Caco-2 (cell line): ENCODE results near the gene EME1. TPM values are rescaled to one million over a fixed set of nuclear protein-coding genes. Genes with fewer than 3 reads are reported as not detected.

Experiments used
- BruUV-seq: library from RNA; stranded (reverse); fragments of 400-500 nt; replicated peaks from 2 replicates; lab custom pipeline; 2021; lab: Mats Ljungman, UMichigan
- CTCF ChIA-PET: fragments of 300-600 bp; sonication (Branson Sonifier 250); formaldehyde crosslinking; loops from one replicate; lab custom pipeline; 2022; ENCODE audit warnings: antibody characterized with exemption; lab: Charles Lee
- POLR2A ChIA-PET: fragments of 300-600 bp; sonication (Branson Sonifier 250); formaldehyde crosslinking; loops from one replicate; lab custom pipeline; 2022; ENCODE audit warnings: antibody characterized with exemption; lab: Charles Lee
- DNase-seq, 2 experiments: peaks; one replicate each; pipeline versions ENCODE4 v3.0.0 to v3.0.0-alpha.2; 2020 to 2022
- H3K27me3 ChIP-seq: replicated peaks from 2 replicates; pipeline ENCODE4 v1.6.0; 2011; ENCODE audit warnings: low read length; ENCODE audit not compliant: control insufficient read depth, insufficient read depth
- H3K36me3 ChIP-seq: 2 replicates; pipeline ENCODE4 v1.5.1; 2011; ENCODE audit warnings: low read length; ENCODE audit not compliant: control insufficient read depth, insufficient read depth
- H3K4me1 ChIP-seq: fragments of 250-450 bp; sonication (Bioruptor Pico); 2 replicates; pipeline ENCODE4 v1.5.1; 2020; ENCODE audit warnings: mild to moderate bottlenecking
- H3K4me3 ChIP-seq: 2 replicates; pipeline ENCODE4 v1.5.1; 2011; ENCODE audit warnings: low read depth, mild to moderate bottlenecking, control low read depth, low read length
- H3K9me3 ChIP-seq: fragments of 250-450 bp; sonication (Bioruptor Pico); 2 replicates; pipeline ENCODE4 v1.5.1; 2020; ENCODE audit warnings: mild to moderate bottlenecking, moderate library complexity
- H3K27ac Mint-ChIP-seq: one replicate; pipeline ENCODE4 v1.8.0; 2022; ENCODE audit warnings: mixed read lengths; ENCODE audit not compliant: unreplicated experiment
- H3K27me3 Mint-ChIP-seq: one replicate; pipeline ENCODE4 v1.8.0; 2022; ENCODE audit warnings: mixed read lengths; ENCODE audit not compliant: insufficient read depth, unreplicated experiment
- H3K36me3 Mint-ChIP-seq: one replicate; pipeline ENCODE4 v1.8.0; 2022; ENCODE audit warnings: mild to moderate bottlenecking, mixed read lengths; ENCODE audit not compliant: insufficient read depth, unreplicated experiment
- H3K4me1 Mint-ChIP-seq: one replicate; pipeline ENCODE4 v1.8.0; 2022; ENCODE audit warnings: low read depth, mixed read lengths; ENCODE audit not compliant: unreplicated experiment
- H3K4me3 Mint-ChIP-seq: one replicate; pipeline ENCODE4 v1.8.0; 2022; ENCODE audit warnings: mild to moderate bottlenecking, moderate library complexity, mixed read lengths; ENCODE audit not compliant: unreplicated experiment
- H3K9me3 Mint-ChIP-seq: one replicate; pipeline ENCODE4 v1.8.0; 2022; ENCODE audit warnings: mixed read lengths; ENCODE audit not compliant: unreplicated experiment
- intact Hi-C: fragments of 100-400 bp; cut with micrococcal nuclease; formaldehyde crosslinking; loops from one replicate; pipeline ENCODE4 v1.10.0; 2022; ENCODE audit not compliant: unreplicated experiment
- total RNA-seq: library from RNA; stranded (reverse); gene quantifications from 2 replicates; pipeline ENCODE4 v1.2.3, GENCODE V29; 2022
- TF ChIP-seq, protein P1 (sequence below), 2 experiments: fragments of 200-600 bp in 1 of 2; IDR thresholded peaks; 1 replicate in 1 of 2; 2 replicates in 1 of 2; pipeline versions ENCODE4 v1.5.1 to v1.8.0; 2011 to 2022; ENCODE audit warnings: antibody characterized with exemption in 1 of 2, control low read depth in 1 of 2, inconsistent platforms in 1 of 2, low read depth in 1 of 2, low read length in 1 of 2, mild to moderate bottlenecking in 1 of 2, moderate library complexity in 1 of 2; ENCODE audit not compliant: insufficient read depth in 1 of 2, severe bottlenecking in 1 of 2, unreplicated experiment in 1 of 2

Gene EME1
- total RNA-seq, 1 experiment from 2014 or later = 48.5 TPM

DNA sequence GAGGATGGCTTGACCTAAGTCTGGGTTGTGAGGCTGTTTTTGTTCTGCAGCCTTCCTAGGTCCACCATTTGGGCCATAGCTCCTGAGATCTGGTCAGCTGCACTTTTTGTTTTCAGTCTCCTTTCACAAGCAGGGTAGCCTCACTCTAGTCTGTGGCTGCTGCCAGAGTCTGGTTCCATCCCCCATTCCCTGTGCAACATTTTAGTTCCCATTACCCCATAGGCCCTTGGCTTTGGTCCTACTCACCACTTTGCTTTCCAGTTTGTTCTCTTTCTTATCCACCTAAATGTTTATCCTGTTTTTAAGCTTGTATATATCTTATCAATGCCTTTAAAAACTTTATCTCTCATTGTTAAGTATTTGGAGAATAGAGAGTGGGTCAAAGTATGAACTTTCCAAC lies 33.6 kb upstream of the EME1 start:
- H3K4me3 ChIP-seq = no peak overlapping the region
- ChIA-PET POLR2A (no interaction called here), CTCF (interaction anchor here (1.4 kb wide), 1 partner anchor 58 kb away, joined by 6 read pairs; the partner anchor contains the start of gene LRRC59)
- no TSS peak for BruUV-seq
- Mint-ChIP-seq H3K27me3 (no peaks in the 10 kb centered on the region), H3K36me3 (no peaks in the 10 kb centered on the region), H3K4me1 (peaks cover under 1% of the 10 kb centered on the region), H3K9me3 (peaks cover 15% of the 10 kb centered on the region), H3K4me3 (no peak overlapping the region), H3K27ac (no peak overlapping the region)
- H3K36me3 ChIP-seq = no peaks in the 10 kb centered on the region
- no peaks in the 10 kb centered on the region for H3K4me1 ChIP-seq
- TF ChIP-seq, protein P1, sequence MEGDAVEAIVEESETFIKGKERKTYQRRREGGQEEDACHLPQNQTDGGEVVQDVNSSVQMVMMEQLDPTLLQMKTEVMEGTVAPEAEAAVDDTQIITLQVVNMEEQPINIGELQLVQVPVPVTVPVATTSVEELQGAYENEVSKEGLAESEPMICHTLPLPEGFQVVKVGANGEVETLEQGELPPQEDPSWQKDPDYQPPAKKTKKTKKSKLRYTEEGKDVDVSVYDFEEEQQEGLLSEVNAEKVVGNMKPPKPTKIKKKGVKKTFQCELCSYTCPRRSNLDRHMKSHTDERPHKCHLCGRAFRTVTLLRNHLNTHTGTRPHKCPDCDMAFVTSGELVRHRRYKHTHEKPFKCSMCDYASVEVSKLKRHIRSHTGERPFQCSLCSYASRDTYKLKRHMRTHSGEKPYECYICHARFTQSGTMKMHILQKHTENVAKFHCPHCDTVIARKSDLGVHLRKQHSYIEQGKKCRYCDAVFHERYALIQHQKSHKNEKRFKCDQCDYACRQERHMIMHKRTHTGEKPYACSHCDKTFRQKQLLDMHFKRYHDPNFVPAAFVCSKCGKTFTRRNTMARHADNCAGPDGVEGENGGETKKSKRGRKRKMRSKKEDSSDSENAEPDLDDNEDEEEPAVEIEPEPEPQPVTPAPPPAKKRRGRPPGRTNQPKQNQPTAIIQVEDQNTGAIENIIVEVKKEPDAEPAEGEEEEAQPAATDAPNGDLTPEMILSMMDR (IDR thresholded peaks at IDR 0.05; ENCODE audit: insufficient read depth in 1 of 2, low read depth in 1 of 2, low read length in 1 of 2, severe bottlenecking in 1 of 2, unreplicated experiment in 1 of 2) = no peak
- H3K27me3 ChIP-seq = no peaks in the 10 kb centered on the region
- peaks cover 16% of the 10 kb centered on the region for H3K9me3 ChIP-seq
- intact Hi-C loops = no loop called here
- peak in 1 of 2 experiments; percentile 19 for DNase-seq

DNA sequence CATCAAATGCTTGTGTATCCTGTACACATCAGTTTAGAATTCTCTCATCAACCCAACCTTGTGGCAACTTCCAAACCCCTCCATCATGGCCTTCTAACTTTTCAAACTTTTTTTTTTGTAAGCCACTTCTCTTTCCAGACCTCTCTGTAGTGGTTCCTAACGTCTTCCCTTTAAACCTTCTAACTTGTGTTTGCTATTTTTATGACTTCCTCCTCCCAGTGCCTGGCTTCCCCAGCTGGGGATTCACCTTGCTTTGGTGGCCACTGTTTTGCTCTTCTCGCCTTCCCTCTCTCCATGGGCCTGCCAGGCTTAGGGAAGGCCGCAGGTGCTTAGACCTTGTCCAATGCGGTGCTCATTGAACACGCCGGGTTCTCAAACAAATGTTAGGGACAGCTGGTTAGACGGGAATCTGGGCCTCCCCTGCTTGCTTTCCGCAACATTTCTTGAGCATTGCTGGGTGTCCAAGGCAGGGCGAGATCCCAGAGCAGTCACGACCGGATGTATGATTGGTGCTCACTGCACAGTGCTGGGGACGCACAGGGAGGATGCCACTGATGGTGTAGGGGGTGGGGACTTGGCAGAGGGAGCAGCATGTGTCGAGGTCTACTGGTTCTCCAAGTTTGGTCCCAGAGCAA lies 28.2 kb upstream of the EME1 start:
- H3K36me3 Mint-ChIP-seq = peaks cover 16% of the 10 kb centered on the region
- peak overlapping the region; percentile 96 for H3K4me3 Mint-ChIP-seq
- Histone ChIP-seq H3K4me3 (peak overlapping the region; percentile 85), H3K27me3 (no peaks in the 10 kb centered on the region), H3K36me3 (0 out of 2 replicates have a peak, but pooled peaks cover 2% of the 10 kb centered on the region), H3K4me1 (peaks cover 13% of the 10 kb centered on the region), H3K9me3 (peaks cover 8% of the 10 kb centered on the region)
- H3K27ac Mint-ChIP-seq = peak overlapping the region; percentile 81
- CTCF ChIA-PET = interaction anchor here (0.8 to 1.8 kb wide), 2 partner anchors 145 to 193 kb away, joined by 3 to 8 read pairs; no protein-coding TSS in a partner anchor
- intact Hi-C loops = loop anchor here (1.0 kb wide), 1 partner anchor 145 kb away; no protein-coding TSS in a partner anchor
- POLR2A ChIA-PET = no interaction called here
- H3K4me1 Mint-ChIP-seq = peaks cover 22% of the 10 kb centered on the region
- peak in 1 of 2 experiments; percentile 59 for DNase-seq
- TF ChIP-seq, protein P1 (IDR thresholded peaks at IDR 0.05; ENCODE audit: insufficient read depth in 1 of 2, low read depth in 1 of 2, low read length in 1 of 2, severe bottlenecking in 1 of 2, unreplicated experiment in 1 of 2) = no peak
- no TSS peak for BruUV-seq
- H3K9me3 Mint-ChIP-seq = no peaks in the 10 kb centered on the region
- no peaks in the 10 kb centered on the region for H3K27me3 Mint-ChIP-seq

DNA sequence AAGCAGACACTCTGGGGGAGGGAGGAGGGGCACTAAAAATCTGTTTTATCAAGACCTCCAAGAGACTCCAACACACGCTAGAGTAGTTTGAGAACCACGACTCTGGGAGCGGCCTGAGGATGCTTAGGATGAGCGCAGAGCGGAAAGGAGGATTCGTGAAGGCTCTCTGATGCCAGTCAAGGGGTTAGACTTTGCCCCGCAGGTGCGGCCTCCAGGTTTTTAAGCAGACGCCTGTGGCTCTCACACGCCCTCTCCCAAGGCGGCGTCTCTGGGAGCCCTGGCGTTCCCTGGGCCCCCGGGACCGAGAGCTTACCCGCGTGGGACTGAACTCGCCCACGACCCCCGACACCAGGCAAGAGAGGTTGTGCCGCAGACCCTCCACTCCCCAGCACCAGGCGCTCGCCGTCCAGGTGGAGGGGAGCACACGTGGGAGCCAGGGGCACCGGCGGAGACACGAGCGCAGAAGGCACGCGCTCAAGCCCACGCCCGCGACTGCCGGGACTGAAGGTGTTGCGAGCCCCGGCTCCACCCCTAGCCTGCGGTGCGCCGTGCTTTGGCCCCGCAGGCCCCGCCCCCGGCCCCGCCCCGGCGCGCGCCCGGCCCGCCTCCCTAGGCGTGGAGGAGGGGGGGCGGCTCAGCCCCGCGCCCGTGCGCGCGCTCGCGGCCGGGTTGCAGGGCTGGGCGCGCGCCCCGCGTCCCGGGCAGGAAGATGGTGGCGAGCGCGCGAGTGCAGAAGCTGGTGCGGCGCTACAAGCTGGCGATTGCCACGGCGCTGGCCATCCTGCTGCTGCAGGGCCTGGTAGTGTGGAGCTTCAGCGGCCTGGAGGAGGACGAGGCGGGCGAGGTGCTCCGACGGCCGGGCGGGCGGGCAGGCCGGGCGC lies 27.4 kb upstream of the EME1 start, which contains the start of gene XYLT2:
Gene XYLT2, plus strand, starts transcription at position 695 of the 881 bp plus-strand sequence. Its CDS starts 15 bp downstream, at position 710.
- H3K27me3 Mint-ChIP-seq = no peaks in the 10 kb centered on the region

More for the DNA sequence above, 27.4 kb upstream of the EME1 start, which contains the start of gene XYLT2:
- no peaks in the 10 kb centered on the region for H3K9me3 Mint-ChIP-seq
- peaks cover 16% of the 10 kb centered on the region for H3K36me3 Mint-ChIP-seq
- TSS peak; percentile 58 for BruUV-seq
- TF ChIP-seq, protein P1 (IDR thresholded peaks at IDR 0.05; ENCODE audit: insufficient read depth in 1 of 2, low read depth in 1 of 2, low read length in 1 of 2, severe bottlenecking in 1 of 2, unreplicated experiment in 1 of 2) = no peak
- peak within 1 kb of the TSS; percentile 81 for H3K27ac Mint-ChIP-seq
- POLR2A ChIA-PET = interaction anchor here (0.5 to 2.5 kb wide), 9 partner anchors 14 to 599 kb away, joined by 3 to 14 read pairs (median 4); partner anchors contain the start of gene LRRC59
- Histone ChIP-seq H3K36me3 (0 out of 2 replicates have a peak, but pooled peaks cover 2% of the 10 kb centered on the region), H3K9me3 (peaks cover 8% of the 10 kb centered on the region), H3K4me1 (peaks cover 13% of the 10 kb centered on the region), H3K27me3 (no peaks in the 10 kb centered on the region), H3K4me3 (peak within 1 kb of the TSS; percentile 85)
- CTCF ChIA-PET = interaction anchor here (0.6 to 1.8 kb wide), 12 partner anchors 13 to 194 kb away, joined by 3 to 19 read pairs (median 3); partner anchors contain the start of genes LRRC59 and TMEM92
- intact Hi-C loops = loop anchor here (1.0 to 2.0 kb wide), 4 partner anchors 17 to 145 kb away; partner anchors contain the start of genes EME1, LRRC59 and MRPL27
- H3K4me3 Mint-ChIP-seq = peak within 1 kb of the TSS; percentile 96
- DNase-seq = peak; percentile 94 to 99
- peaks cover 22% of the 10 kb centered on the region for H3K4me1 Mint-ChIP-seq
